Activated CD8-positive, alpha-beta T cell treated with anti-CD3 and anti-CD28 coated beads for 36 hours (primary cell): Measurements from ENCODE around the gene STK31. TPM values are rescaled to one million over a fixed set of nuclear protein-coding genes. Genes with fewer than 3 reads are reported as not detected.
"Not testable (repeated sequence)": the region's sequence is repeated elsewhere in the genome, so short reads cannot be mapped to it uniquely, and the experiment has no call there.

ENCODE experiments used
- ATAC-seq: fragments of 200-7000 bp; cut with Tn5 transposase; one replicate; pipeline ENCODE4 v1.10.0; 2021; ENCODE audit warnings: mild to moderate bottlenecking, moderate library complexity
- CTCF ChIA-PET: fragments of 350-600 bp; sonication (Branson Sonifier 250); formaldehyde crosslinking; loops from one replicate; lab custom pipeline; 2021; ENCODE audit warnings: antibody characterized with exemption; lab: Charles Lee
- POLR2A ChIA-PET: fragments of 350-600 bp; sonication (Branson Sonifier 250); formaldehyde crosslinking; loops from one replicate; lab custom pipeline; 2021; ENCODE audit warnings: antibody characterized with exemption; lab: Charles Lee
- DNase-seq: peaks from one replicate; pipeline ENCODE4 v3.0.0-alpha.2; 2020
- H3K27ac Mint-ChIP-seq: one replicate; pipeline ENCODE4 v1.8.0; 2021; ENCODE audit warnings: mild to moderate bottlenecking, mixed read lengths
- H3K27me3 Mint-ChIP-seq: one replicate; pipeline ENCODE4 v1.8.0; 2021; ENCODE audit warnings: mixed read lengths
- H3K36me3 Mint-ChIP-seq: one replicate; pipeline ENCODE4 v1.8.0; 2021; ENCODE audit warnings: low read depth, mixed read lengths
- H3K4me1 Mint-ChIP-seq: one replicate; pipeline ENCODE4 v1.8.0; 2021; ENCODE audit warnings: low read depth, mixed read lengths
- H3K4me3 Mint-ChIP-seq: one replicate; pipeline ENCODE4 v1.8.0; 2021; ENCODE audit warnings: mild to moderate bottlenecking, moderate library complexity, mixed read lengths
- H3K9me3 Mint-ChIP-seq: one replicate; pipeline ENCODE4 v1.8.0; 2021; ENCODE audit warnings: mixed read lengths
- CTCF ChIP-seq: fragments of 200-600 bp; IDR thresholded peaks from one replicate; pipeline ENCODE4 v1.8.0; 2022; ENCODE audit warnings: antibody characterized with exemption, mild to moderate bottlenecking
- intact Hi-C: fragments of 100-400 bp; cut with micrococcal nuclease; formaldehyde crosslinking; loops from one replicate; pipeline ENCODE4 v1.10.0; 2022
- total RNA-seq, 2 experiments: library from RNA; stranded (reverse); gene quantifications; one replicate each; pipeline ENCODE4 v1.2.3, GENCODE V29; 2021

STK31 gene
- total RNA-seq, 2 experiments from 2014 or later, result 0.20 TPM; not detected in 1

GRCh38 chr7:23852988-23853387, 143.0 kb downstream of the STK31 start:
- POLR2A ChIA-PET, result no interaction called here
- no peak for ATAC-seq

GRCh38 chr7:23863209-23863787, 153.3 kb downstream of the STK31 start:
- Mint-ChIP-seq H3K4me1 (no peaks in the 10 kb centered on the region), H3K9me3 (no peaks in the 10 kb centered on the region), H3K4me3 (no peak overlapping the region), H3K36me3 (no peaks in the 10 kb centered on the region), H3K27me3 (peaks cover 4% of the 10 kb centered on the region), H3K27ac (no peak overlapping the region)
- CTCF ChIA-PET, result interaction anchor here (0.6 to 2.3 kb wide), 6 partner anchors 10 to 518 kb away, joined by 3 to 7 read pairs (median 3); no protein-coding TSS in a partner anchor
- DNase-seq (peak; percentile 46), ATAC-seq (peak; percentile 45)
- peak; percentile 76 for TF ChIP-seq CTCF
- POLR2A ChIA-PET, result interaction anchor here (1.1 kb wide), 1 partner anchor 34 kb away, joined by 3 read pairs; no protein-coding TSS in a partner anchor
- intact Hi-C loops, result loop anchor here (10.0 kb wide), 1 partner anchor 292 kb away; no protein-coding TSS in a partner anchor

More at GRCh38 chr7:23852988-23853387, 143.0 kb downstream of the STK31 start:
- CTCF ChIA-PET, result interaction anchor here (1.1 kb wide), 1 partner anchor 10 kb away, joined by 5 read pairs; no protein-coding TSS in a partner anchor
- DNase-seq, result no peak
- no peak overlapping the region for H3K4me3 Mint-ChIP-seq
- peaks cover 2% of the 10 kb centered on the region for H3K27me3 Mint-ChIP-seq
- H3K4me1 Mint-ChIP-seq, result no peaks in the 10 kb centered on the region
- H3K27ac Mint-ChIP-seq, result no peak overlapping the region
- peaks cover 6% of the 10 kb centered on the region for H3K9me3 Mint-ChIP-seq
- no peak for TF ChIP-seq CTCF
- no peaks in the 10 kb centered on the region for H3K36me3 Mint-ChIP-seq
- intact Hi-C loops, result no loop called here

- Mint-ChIP-seq H3K27ac (no peak overlapping the region), H3K4me1 (no peaks in the 10 kb centered on the region), H3K9me3 (no peaks in the 10 kb centered on the region), H3K27me3 (peaks cover 10% of the 10 kb centered on the region), H3K36me3 (no peaks in the 10 kb centered on the region), H3K4me3 (no peak overlapping the region)
- no peak for ATAC-seq
- no peak for DNase-seq
- TF ChIP-seq CTCF, result no peak
- intact Hi-C loops, result loop anchor here (10.0 kb wide), 1 partner anchor 290 kb away; no protein-coding TSS in a partner anchor
- POLR2A ChIA-PET, result no interaction called here
- CTCF ChIA-PET, result interaction anchor here (0.7 to 1.0 kb wide), 2 partner anchors 8 to 11 kb away, joined by 3 to 4 read pairs; no protein-coding TSS in a partner anchor
Observed at GRCh38 chr7:23864973-23865372, 155.0 kb downstream of the STK31 start.

- TF ChIP-seq CTCF, result no peak
- H3K4me3 Mint-ChIP-seq, result no peak overlapping the region
- CTCF ChIA-PET, result interaction anchor here (0.7 kb wide), 1 partner anchor 9 kb away, joined by 4 read pairs; no protein-coding TSS in a partner anchor
Observed at GRCh38 chr7:23873306-23873705, 163.3 kb downstream of the STK31 start.

GRCh38 chr7:23876526-23876925, 166.5 kb downstream of the STK31 start:
- ATAC-seq, H3K27ac Mint-ChIP-seq, H3K36me3 Mint-ChIP-seq, H3K27me3 Mint-ChIP-seq, H3K4me3 Mint-ChIP-seq, POLR2A ChIA-PET, DNase-seq, CTCF ChIA-PET, intact Hi-C loops, H3K9me3 Mint-ChIP-seq, H3K4me1 Mint-ChIP-seq: not testable (repeated sequence)

More at GRCh38 chr7:23873306-23873705, 163.3 kb downstream of the STK31 start:
- Mint-ChIP-seq H3K36me3 (no peaks in the 10 kb centered on the region), H3K9me3 (no peaks in the 10 kb centered on the region), H3K27me3 (peaks cover 18% of the 10 kb centered on the region), H3K27ac (no peak overlapping the region), H3K4me1 (no peaks in the 10 kb centered on the region)
- POLR2A ChIA-PET, result no interaction called here
- ATAC-seq (no peak), DNase-seq (no peak)
- intact Hi-C loops, result no loop called here

Other genes with a start within 250 kb of the STK31 start
- gene IGF2BP3, start 239.7 kb upstream of the STK31 start, total RNA-seq, result 1 to 10 TPM in 1 of 2 experiments, under 1 TPM in 1; 0.61 to 1.1 TPM
- 10 to 100 TPM; 86.3 to 86.5 TPM for gene TRA2A, start 178.2 kb upstream of the STK31 start, total RNA-seq
- 1 to 10 TPM; 5.5 to 6.5 TPM for gene CCDC126, start 112.8 kb upstream of the STK31 start, total RNA-seq
- gene FAM221A, start 30.0 kb upstream of the STK31 start, total RNA-seq, result 1 to 10 TPM; 7.5 to 7.7 TPM